ENCODE data around the gene CORO1C. TPM values are rescaled to one million over a fixed set of nuclear protein-coding genes. Genes with fewer than 3 reads are reported as not detected.
"Not testable (repeated sequence)": the region's sequence is repeated elsewhere in the genome, so short reads cannot be mapped to it uniquely, and the experiment has no call there.

Gene CORO1C
- total RNA-seq, 1 donor from 2014 or later: 164 TPM

DNA sequence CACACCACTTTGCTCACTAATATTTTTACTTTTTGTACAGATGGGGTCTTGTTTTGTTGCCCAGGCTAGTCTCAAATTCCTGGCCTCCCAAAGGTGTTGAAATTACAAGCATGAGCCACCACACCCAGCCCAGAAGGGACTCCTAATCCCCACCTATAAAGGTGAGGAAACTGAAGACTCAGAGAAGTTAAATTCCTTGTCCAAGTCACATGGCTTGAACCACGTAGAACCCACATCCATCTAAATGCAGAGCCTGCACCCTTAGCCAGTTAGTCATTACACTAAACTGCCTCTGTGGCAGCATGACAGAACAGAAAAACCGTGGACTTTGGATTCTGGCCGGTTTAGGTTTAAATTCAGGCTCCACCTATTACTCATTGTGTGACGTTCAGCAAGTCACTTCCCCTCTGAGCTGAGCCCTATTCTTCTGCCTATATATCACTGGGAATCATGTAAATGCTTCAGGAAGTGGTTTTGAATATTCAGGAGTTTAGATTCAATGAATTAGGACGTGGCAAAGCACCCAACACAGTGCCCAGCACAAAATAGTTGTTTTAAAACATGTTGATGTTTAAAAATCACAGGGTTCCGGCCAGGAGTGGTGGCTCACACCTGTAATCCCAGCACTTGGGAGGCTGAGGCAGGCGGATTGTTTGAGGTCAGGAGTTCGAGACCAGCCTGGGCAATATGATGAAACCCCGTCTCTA, 3.0 kb upstream of the CORO1C start:
- Histone ChIP-seq H3K4me3 (ENCODE audit: low read depth, low read length) (no peak overlapping the region), H3K36me3 (ENCODE audit: control insufficient read depth, insufficient read depth, low read length) (no peaks in the 10 kb centered on the region), H3K27me3 (ENCODE audit: control insufficient read depth, insufficient read depth, low read length) (no peaks in the 10 kb centered on the region)
- TF ChIP-seq, protein P1, sequence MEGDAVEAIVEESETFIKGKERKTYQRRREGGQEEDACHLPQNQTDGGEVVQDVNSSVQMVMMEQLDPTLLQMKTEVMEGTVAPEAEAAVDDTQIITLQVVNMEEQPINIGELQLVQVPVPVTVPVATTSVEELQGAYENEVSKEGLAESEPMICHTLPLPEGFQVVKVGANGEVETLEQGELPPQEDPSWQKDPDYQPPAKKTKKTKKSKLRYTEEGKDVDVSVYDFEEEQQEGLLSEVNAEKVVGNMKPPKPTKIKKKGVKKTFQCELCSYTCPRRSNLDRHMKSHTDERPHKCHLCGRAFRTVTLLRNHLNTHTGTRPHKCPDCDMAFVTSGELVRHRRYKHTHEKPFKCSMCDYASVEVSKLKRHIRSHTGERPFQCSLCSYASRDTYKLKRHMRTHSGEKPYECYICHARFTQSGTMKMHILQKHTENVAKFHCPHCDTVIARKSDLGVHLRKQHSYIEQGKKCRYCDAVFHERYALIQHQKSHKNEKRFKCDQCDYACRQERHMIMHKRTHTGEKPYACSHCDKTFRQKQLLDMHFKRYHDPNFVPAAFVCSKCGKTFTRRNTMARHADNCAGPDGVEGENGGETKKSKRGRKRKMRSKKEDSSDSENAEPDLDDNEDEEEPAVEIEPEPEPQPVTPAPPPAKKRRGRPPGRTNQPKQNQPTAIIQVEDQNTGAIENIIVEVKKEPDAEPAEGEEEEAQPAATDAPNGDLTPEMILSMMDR (IDR thresholded peaks at IDR 0.05; ENCODE audit: insufficient read depth, low read length, poor library complexity, severe bottlenecking): no peak
- peak; percentile 89 for DNase-seq (ENCODE audit: low read depth)

DNA sequence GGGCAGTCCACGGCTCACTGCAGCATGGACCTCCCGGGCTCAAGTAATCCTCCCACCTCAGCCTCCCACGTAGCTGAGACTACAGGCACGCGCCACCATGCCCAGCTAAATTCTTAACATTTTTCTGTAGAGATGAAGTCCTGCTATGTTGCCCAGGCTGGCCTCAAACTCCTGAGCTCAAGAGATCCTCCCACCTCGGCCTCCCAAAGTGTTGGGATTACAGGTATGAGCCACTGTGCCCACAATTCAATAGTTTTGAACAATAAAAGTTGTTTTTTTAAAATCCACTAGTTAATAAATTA, 1.9 kb upstream of the CORO1C start:
- not testable (repeated sequence) for DNase-seq (ENCODE audit: low read depth); H3K36me3 ChIP-seq (ENCODE audit: control insufficient read depth, insufficient read depth, low read length); H3K27me3 ChIP-seq (ENCODE audit: control insufficient read depth, insufficient read depth, low read length); H3K4me3 ChIP-seq (ENCODE audit: low read depth, low read length)

DNA sequence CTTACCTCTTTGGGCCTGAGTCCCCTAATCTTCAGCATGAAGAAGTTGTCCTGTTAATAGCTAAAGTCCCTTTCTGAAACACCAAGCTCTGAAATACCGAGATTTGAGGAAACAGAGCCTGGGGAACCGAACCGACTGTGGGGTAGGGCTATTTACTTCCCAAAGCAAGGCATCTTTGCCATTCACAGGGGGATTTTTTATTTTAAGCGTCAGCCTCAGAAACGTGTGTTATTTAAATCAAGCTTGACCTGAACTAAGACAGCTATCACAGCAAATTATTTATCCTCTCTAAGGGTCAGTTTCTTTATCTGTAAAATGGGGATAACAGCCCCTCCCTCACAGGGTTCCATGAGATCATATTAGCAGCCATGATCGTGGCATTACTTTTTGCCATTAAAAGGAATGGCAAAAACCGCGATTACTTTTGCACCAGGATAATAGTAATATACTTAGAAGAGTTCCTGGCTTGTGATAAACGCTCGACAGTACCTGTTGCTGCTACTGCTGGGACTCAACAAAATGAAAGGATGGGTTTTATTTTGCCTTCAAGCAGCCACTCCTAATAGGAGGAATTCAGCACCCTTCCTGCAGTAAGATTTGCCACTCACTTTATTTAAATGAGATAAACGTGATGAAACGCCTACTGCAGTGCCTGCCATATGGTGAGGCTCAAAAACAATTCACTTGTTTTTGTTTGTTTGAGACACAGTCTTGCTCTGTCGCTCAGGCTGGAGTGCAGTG, 1.3 kb upstream of the CORO1C start:
- H3K27me3 ChIP-seq (ENCODE audit: control insufficient read depth, insufficient read depth, low read length): no peaks in the 10 kb centered on the region
- no peaks in the 10 kb centered on the region for H3K36me3 ChIP-seq (ENCODE audit: control insufficient read depth, insufficient read depth, low read length)
- DNase-seq (ENCODE audit: low read depth): no peak
- TF ChIP-seq, protein P1 (IDR thresholded peaks at IDR 0.05; ENCODE audit: insufficient read depth, low read length, poor library complexity, severe bottlenecking): no peak
- H3K4me3 ChIP-seq (ENCODE audit: low read depth, low read length): peak overlapping the region; percentile 63

DNA sequence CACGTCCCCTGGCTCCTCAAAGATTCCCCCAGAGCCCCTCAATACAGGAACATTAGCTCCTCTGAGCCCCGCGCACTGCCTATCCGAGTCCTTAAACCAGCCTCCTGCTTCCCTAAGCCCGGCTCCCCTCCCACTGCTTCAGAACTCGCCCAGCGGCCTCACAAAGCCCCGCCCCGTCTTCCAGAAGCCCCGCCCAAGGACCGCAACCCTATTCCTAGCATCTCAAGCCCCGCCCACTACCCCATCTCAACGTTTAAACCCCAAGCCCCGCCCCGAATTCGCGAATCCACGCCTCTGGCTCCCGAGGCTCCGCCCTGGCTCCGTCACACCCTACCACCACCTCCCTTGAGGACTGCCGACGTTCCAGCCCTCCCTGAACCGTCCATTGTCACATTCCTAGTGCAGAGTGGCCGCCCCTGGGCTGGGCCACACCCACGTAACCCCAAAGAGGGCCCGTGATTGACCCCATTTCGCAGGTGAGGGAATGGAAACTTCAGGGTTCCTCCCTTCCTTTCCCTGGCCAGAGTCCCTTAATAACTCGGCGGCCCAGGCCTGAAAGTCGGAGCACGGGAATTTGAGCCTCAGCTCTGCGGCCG, 646 bp upstream of the CORO1C start:
- peak; percentile 84 for DNase-seq (ENCODE audit: low read depth)
- Histone ChIP-seq H3K4me3 (ENCODE audit: low read depth, low read length) (peak overlapping the region; percentile 63), H3K27me3 (ENCODE audit: control insufficient read depth, insufficient read depth, low read length) (no peaks in the 10 kb centered on the region), H3K36me3 (ENCODE audit: control insufficient read depth, insufficient read depth, low read length) (no peaks in the 10 kb centered on the region)
- TF ChIP-seq, protein P1 (IDR thresholded peaks at IDR 0.05; ENCODE audit: insufficient read depth, low read length, poor library complexity, severe bottlenecking): no peak

DNA sequence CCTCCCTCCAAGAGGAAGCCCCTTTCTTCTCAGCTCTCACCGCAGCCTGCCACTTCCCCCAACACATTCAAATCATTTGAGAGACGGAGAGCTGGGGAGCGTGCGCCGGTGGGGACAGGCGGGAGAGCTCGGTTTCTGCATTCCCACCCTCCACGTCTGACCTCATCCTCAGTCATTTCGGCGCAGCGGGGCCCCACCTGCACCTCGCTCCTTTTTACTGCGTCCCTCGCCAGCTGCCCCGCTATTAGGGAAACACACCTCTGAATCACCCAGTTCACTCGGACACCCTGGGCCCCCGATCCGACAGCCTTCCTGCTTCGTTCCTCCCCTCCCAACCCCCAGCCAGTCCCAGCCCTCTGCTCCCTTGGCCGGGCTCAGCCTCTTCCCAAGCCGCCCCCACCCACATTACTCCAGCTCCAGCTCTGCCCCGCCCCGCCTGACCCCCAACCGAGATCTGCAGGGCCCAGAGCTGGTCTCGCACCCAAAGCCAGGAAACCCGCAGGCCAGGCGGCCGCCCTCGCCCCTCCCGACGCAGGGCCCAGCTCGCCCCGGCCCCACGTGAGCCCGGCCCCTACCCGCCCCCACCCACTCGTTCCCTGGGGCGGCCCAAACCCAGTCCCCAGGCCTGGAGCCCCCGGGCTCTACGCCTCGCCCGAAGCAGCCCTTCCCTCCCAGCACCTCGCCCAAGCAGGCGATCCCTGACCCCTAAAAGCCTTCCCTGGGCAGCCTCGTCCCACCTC, 783 bp downstream of the CORO1C start:
- DNase-seq (ENCODE audit: low read depth): peak; percentile 56
- Histone ChIP-seq H3K4me3 (ENCODE audit: low read depth, low read length) (peak overlapping the region; percentile 98), H3K27me3 (ENCODE audit: control insufficient read depth, insufficient read depth, low read length) (no peaks in the 10 kb centered on the region), H3K36me3 (ENCODE audit: control insufficient read depth, insufficient read depth, low read length) (no peaks in the 10 kb centered on the region)
- TF ChIP-seq, protein P1 (IDR thresholded peaks at IDR 0.05; ENCODE audit: insufficient read depth, low read length, poor library complexity, severe bottlenecking): no peak

All from kidney epithelial cell (primary cell).